Epidermal melanocyte (primary cell): ENCODE measurements around the gene ALOX12B.
"Not testable (repeated sequence)": the region's sequence is repeated elsewhere in the genome, so short reads cannot be mapped to it uniquely, and the experiment has no call there.

ENCODE experiments used
- DNase-seq: peaks from one replicate; pipeline ENCODE4 v3.0.0; 2011; ENCODE audit warnings: low spot score; ENCODE audit not compliant: insufficient read length

Gene ALOX12B

DNA sequence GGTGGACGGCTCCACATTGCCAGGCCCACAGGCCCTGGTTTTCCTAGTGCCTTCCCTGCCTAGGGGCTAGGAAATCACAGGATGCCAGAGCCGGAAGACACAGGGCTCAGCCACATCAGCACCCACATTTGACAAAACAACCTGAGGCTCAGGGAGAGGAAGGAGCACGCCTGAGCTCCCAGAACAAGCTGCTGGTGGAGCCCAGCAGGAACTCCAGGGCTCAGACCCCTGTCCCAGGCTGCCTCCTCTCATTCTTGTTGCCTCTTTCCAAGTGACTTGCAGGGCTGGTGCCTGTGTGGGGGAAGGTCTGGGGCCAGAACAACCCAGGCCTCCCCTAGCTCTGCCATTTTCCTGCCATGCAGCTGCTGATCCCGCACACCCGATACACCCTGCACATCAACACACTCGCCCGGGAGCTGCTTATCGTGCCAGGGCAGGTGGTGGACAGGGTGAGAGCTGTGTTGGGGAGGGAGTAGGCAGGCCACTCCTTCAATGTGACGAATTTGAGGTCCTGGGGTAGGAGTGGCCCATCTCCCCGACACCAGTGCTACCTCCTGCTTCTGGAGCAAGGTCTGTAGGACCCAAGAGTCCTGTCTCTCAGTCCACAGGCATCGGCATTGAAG, 41.1 kb downstream of the ALOX12B start:
- peak; percentile 2 for DNase-seq

DNA sequence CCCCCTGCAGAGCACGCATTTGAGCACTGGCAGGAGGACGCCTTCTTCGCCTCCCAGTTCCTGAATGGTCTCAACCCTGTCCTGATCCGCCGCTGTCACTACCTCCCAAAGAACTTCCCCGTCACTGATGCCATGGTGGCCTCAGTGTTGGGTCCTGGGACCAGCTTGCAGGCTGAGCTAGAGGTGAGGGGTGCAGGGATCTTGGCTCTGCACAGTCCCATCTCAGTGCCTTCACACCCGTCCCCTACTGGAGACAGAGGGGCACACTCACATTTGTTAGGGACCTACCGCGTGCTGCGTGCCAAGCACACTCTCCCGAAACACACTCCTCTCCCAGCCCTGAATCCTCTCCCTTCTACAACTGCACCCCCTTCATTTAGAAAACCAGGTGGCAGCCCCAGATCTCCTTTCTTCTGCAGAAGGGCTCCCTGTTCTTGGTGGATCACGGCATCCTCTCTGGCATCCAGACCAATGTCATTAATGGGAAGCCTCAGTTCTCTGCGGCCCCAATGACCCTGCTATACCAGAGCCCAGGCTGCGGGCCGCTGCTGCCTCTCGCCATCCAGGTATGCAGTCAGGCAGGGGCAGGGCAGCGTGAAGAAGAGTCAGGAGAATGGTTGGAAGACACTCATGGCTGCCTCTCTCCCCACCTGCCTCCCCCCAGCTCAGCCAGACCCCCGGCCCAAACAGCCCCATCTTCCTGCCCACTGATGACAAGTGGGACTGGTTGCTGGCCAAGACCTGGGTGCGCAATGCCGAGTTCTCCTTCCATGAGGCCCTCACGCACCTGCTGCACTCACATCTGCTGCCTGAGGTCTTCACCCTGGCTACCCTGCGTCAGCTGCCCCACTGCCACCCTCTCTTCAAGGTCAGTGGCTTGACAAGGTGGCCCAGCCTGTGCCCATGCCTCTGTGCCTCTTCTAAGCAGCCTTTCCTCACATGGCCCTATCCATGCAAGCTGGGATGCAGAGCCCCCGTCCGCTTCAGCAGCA, 42.4 kb downstream of the ALOX12B start:
- DNase-seq, result no peak

- DNase-seq, result no peak
These were observed 45.5 kb downstream of the ALOX12B start for GRCh38 chr17:8041979-8042378.

DNA sequence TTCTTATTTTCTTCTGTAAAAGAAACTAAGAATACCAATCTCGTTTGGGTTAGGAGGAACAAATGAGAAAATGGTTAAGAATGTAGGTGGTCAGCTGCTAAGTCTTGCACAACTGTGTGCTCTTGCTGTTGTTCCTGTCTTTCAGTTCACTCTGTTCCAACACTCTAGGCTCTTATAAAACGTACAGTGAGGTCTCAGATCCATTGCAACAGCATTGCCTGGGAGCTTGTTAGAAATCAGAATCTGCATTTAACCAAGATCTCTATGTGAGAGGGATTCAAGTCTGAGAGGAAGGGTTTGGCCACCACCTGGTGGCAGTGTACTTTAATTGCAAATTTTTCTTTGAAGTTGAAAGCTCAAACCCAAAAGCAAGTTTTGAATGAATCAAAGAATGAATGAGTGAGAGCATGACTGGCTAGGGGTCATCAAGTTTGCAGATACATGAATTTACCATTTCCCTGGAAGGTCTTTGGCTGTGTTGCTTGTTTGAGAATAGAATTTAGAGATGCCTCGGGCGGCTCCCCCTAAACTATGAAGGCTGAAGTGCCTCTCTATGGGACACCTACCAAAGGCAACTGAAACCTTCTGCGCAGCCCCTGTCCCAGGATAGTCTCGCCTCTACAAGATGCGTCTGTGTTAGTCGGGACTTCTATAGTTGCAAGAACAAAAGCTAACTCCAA, 46.1 kb downstream of the ALOX12B start:
- DNase-seq, result peak; percentile 36

- no peak for DNase-seq
These were observed 47.8 kb downstream of the ALOX12B start for GRCh38 chr17:8039611-8040168.

GRCh38 chr17:8038954-8039610, 48.4 kb downstream of the ALOX12B start, which contains the start of gene ALOX15B:
Gene ALOX15B, plus strand, starts transcription at chr17:8039059. Its CDS starts 97 bp downstream, at chr17:8039156.
- DNase-seq, result no peak

- no peak for DNase-seq
These were observed 55.1 kb downstream of the ALOX12B start for GRCh38 chr17:8032442-8032841.

DNA sequence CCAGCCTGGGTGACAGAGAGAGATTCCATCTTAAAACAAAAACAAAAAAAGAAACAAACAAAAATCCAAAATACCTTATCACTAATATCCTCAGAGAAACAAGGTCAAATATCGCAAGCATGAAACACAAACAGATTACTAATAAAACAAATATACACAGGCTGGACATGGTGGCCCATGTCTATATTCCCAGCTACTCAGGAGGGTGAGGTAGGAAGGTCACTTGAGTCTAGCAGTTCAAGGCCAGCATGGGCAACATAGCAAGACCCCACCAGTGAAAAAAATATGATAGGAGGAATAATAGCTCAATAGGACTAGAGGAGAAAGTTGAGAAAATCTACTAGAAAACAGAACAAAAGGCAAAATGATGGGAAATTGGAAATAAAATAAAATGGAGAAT, 55.6 kb downstream of the ALOX12B start:
- DNase-seq, result no peak

GRCh38 chr17:8031261-8031661, 56.3 kb downstream of the ALOX12B start:
- no peak for DNase-seq

GRCh38 chr17:8029121-8029520, 58.4 kb downstream of the ALOX12B start:
- no peak for DNase-seq

- no peak for DNase-seq
These were observed 62.2 kb downstream of the ALOX12B start for GRCh38 chr17:8025176-8025911.

DNA sequence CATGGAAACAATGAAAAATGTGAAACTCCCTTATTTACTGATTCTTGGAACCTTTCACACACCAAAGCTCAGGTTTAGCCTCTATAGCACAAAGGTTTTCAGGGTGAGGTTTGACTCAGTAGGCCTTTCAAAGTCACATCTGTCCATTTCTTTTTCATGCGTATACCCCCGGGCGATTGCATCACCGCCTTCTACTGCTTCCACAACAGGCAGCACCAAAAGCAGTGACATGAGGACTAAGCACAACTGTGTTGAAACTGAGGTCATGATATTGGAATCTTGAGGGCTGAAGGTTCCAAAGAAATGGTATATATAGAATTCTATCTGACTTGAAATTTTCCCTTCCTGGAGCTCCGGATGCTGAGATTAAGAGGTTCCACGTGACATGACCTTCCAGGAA, 63.4 kb downstream of the ALOX12B start:
- DNase-seq, result not testable (repeated sequence)
